Measurements from ENCODE around the gene PRKAR1B.

GRCh38 chr7:767580-767940, 40.5 kb upstream of the PRKAR1B start:
- TF ChIP-seq EZH2phosphoT487 (IDR thresholded peaks at IDR 0.05; ENCODE audit: borderline replicate concordance, low read depth, low read length) (no peak), CTCF (conservative IDR thresholded peaks at IDR 0.05; ENCODE audit: low read length) (no peak)
